ENCODE data around the gene CAMK1G.

The CAMK1G gene

GRCh38 chr1:209619696-209620486 lies 36.4 kb downstream of the CAMK1G start:
- no peak for DNase-seq (ENCODE audit: low read depth)

GRCh38 chr1:209620487-209620884 lies 37.0 kb downstream of the CAMK1G start:
- peak; percentile 38 for DNase-seq (ENCODE audit: low read depth)

GRCh38 chr1:209621286-209621685 lies 37.8 kb downstream of the CAMK1G start:
- DNase-seq (ENCODE audit: low read depth): no peak

GRCh38 chr1:209621741-209622655 lies 38.5 kb downstream of the CAMK1G start:
- DNase-seq (ENCODE audit: low read depth): no peak

- DNase-seq (ENCODE audit: low read depth): no peak
These were observed 39.6 kb downstream of the CAMK1G start for GRCh38 chr1:209622841-209623829.

GRCh38 chr1:209624558-209625549 lies 41.3 kb downstream of the CAMK1G start:
- peak; percentile 50 for DNase-seq (ENCODE audit: low read depth)

GRCh38 chr1:209625791-209626285 lies 42.3 kb downstream of the CAMK1G start:
- DNase-seq (ENCODE audit: low read depth): no peak

- no peak for DNase-seq (ENCODE audit: low read depth)
These were observed 43.0 kb downstream of the CAMK1G start for GRCh38 chr1:209626346-209627026.

- no peak for DNase-seq (ENCODE audit: low read depth)
These were observed 43.7 kb downstream of the CAMK1G start for GRCh38 chr1:209627027-209627731.

- DNase-seq (ENCODE audit: low read depth): peak; percentile 76
These were observed 44.2 kb downstream of the CAMK1G start for GRCh38 chr1:209627732-209628196.

- DNase-seq (ENCODE audit: low read depth): no peak
These were observed 45.2 kb downstream of the CAMK1G start for GRCh38 chr1:209628618-209629299.

GRCh38 chr1:209629621-209630382 lies 46.3 kb downstream of the CAMK1G start:
- DNase-seq (ENCODE audit: low read depth): no peak

- DNase-seq (ENCODE audit: low read depth): no peak
These were observed 47.1 kb downstream of the CAMK1G start for GRCh38 chr1:209630383-209631225.

GRCh38 chr1:209633335-209633997 lies 50.0 kb downstream of the CAMK1G start:
- peak; percentile 85 for DNase-seq (ENCODE audit: low read depth)

GRCh38 chr1:209634005-209634737 lies 50.7 kb downstream of the CAMK1G start:
- DNase-seq (ENCODE audit: low read depth): no peak
